Astrocyte (in vitro differentiated cells and primary cell): Measurements from ENCODE around the gene ESRRB. TPM values are rescaled to one million over a fixed set of nuclear protein-coding genes. Genes with fewer than 3 reads are reported as not detected.

Experiments
- DNase-seq: peaks from one replicate; pipeline ENCODE4 v3.0.0-alpha.2; 2010; ENCODE audit warnings: low read depth
- FAIRE-seq: peaks from 2 replicates; lab custom pipeline; 2011; peaks lifted over from hg19 to GRCh38; lab: Jason Lieb, UNC
- H2AFZ ChIP-seq: 2 replicates; pipeline ENCODE4 v1.6.0; 2012; ENCODE audit warnings: low read depth, low read length, inconsistent platforms
- H3K27ac ChIP-seq: 2 replicates; pipeline ENCODE4 v1.5.1; 2011; ENCODE audit warnings: low read depth, low read length, inconsistent platforms
- H3K27me3 ChIP-seq: 2 replicates; pipeline ENCODE4 v1.6.0; 2011; ENCODE audit warnings: low read length, inconsistent platforms; ENCODE audit not compliant: insufficient read depth
- H3K36me3 ChIP-seq: 2 replicates; pipeline ENCODE4 v1.5.1; 2011; ENCODE audit warnings: low read length, inconsistent platforms; ENCODE audit not compliant: insufficient read depth
- H3K4me1 ChIP-seq: 2 replicates; pipeline ENCODE4 v1.5.1; 2011; ENCODE audit warnings: low read length, inconsistent platforms; ENCODE audit not compliant: insufficient read depth
- H3K4me2 ChIP-seq: 2 replicates; pipeline ENCODE4 v1.6.0; 2012; ENCODE audit warnings: low read length, inconsistent platforms
- H3K4me3 ChIP-seq: 2 replicates; pipeline ENCODE4 v1.5.1; 2011; ENCODE audit warnings: low read depth, mild to moderate bottlenecking, low read length, inconsistent platforms; ENCODE audit not compliant: insufficient read depth
- H3K79me2 ChIP-seq: 2 replicates; pipeline ENCODE4 v1.6.0; 2012; ENCODE audit warnings: mild to moderate bottlenecking, low read length, inconsistent platforms; ENCODE audit not compliant: insufficient read depth
- H3K9ac ChIP-seq: 2 replicates; pipeline ENCODE4 v1.6.0; 2012; ENCODE audit warnings: mild to moderate bottlenecking, low read length, inconsistent platforms
- H3K9me3 ChIP-seq: 2 replicates; pipeline ENCODE4 v1.5.1; 2012; ENCODE audit warnings: low read depth, mild to moderate bottlenecking, low read length, inconsistent platforms; ENCODE audit not compliant: insufficient read depth
- H4K20me1 ChIP-seq: 2 replicates; pipeline ENCODE4 v1.6.0; 2012; ENCODE audit warnings: low read length, inconsistent platforms; ENCODE audit not compliant: insufficient read depth
- H3K27ac Mint-ChIP-seq: one replicate; pipeline ENCODE4 v1.8.0; 2021; ENCODE audit warnings: mild to moderate bottlenecking, mixed read lengths; ENCODE audit not compliant: unreplicated experiment
- H3K27me3 Mint-ChIP-seq: one replicate; pipeline ENCODE4 v1.8.0; 2021; ENCODE audit warnings: low read depth, mixed read lengths; ENCODE audit not compliant: unreplicated experiment
- H3K36me3 Mint-ChIP-seq: one replicate; pipeline ENCODE4 v1.8.0; 2021; ENCODE audit warnings: low read depth, mixed read lengths; ENCODE audit not compliant: unreplicated experiment
- H3K4me1 Mint-ChIP-seq: one replicate; pipeline ENCODE4 v1.8.0; 2021; ENCODE audit warnings: low read depth, mixed read lengths; ENCODE audit not compliant: unreplicated experiment
- H3K4me3 Mint-ChIP-seq: one replicate; pipeline ENCODE4 v1.8.0; 2021; ENCODE audit warnings: mild to moderate bottlenecking, moderate library complexity, mixed read lengths; ENCODE audit not compliant: unreplicated experiment
- H3K9me3 Mint-ChIP-seq: one replicate; pipeline ENCODE4 v1.8.0; 2021; ENCODE audit warnings: mild to moderate bottlenecking, mixed read lengths; ENCODE audit not compliant: unreplicated experiment
- EZH2 ChIP-seq: IDR thresholded peaks from 2 replicates; pipeline ENCODE4 v1.6.1; 2012; ENCODE audit warnings: mild to moderate bottlenecking, low read length, inconsistent platforms; ENCODE audit not compliant: insufficient read depth
- total RNA-seq: library from RNA; stranded (reverse); gene quantifications from 2 replicates; pipeline ENCODE4 v1.2.1, GENCODE V29; 2021
- TF ChIP-seq, protein P1 (sequence below): IDR thresholded peaks from 2 replicates; pipeline ENCODE4 v1.5.1; 2011; ENCODE audit warnings: low read depth, mild to moderate bottlenecking, inconsistent platforms, low read length, moderate library complexity; ENCODE audit not compliant: insufficient read depth

Gene ESRRB
- total RNA-seq, 1 donor from 2014 or later = not detected

GRCh38 chr14:76430475-76430980, 54.6 kb downstream of the ESRRB start:
- no peaks in the 10 kb centered on the region for H4K20me1 ChIP-seq
- Mint-ChIP-seq H3K4me1 (peaks cover 5% of the 10 kb centered on the region), H3K9me3 (no peaks in the 10 kb centered on the region), H3K27me3 (peaks cover 43% of the 10 kb centered on the region), H3K4me3 (no peak overlapping the region), H3K36me3 (no peaks in the 10 kb centered on the region), H3K27ac (no peak overlapping the region)
- no peak overlapping the region for H3K4me3 ChIP-seq
- no peak overlapping the region for H3K4me2 ChIP-seq
- no peaks in the 10 kb centered on the region for H3K36me3 ChIP-seq
- no peak overlapping the region for H3K9ac ChIP-seq
- FAIRE-seq (no peak), DNase-seq (no peak)
- peaks cover 2% of the 10 kb centered on the region for H3K27me3 ChIP-seq
- H3K4me1 ChIP-seq = no peaks in the 10 kb centered on the region
- H3K27ac ChIP-seq = no peak overlapping the region
- TF ChIP-seq, protein P1, sequence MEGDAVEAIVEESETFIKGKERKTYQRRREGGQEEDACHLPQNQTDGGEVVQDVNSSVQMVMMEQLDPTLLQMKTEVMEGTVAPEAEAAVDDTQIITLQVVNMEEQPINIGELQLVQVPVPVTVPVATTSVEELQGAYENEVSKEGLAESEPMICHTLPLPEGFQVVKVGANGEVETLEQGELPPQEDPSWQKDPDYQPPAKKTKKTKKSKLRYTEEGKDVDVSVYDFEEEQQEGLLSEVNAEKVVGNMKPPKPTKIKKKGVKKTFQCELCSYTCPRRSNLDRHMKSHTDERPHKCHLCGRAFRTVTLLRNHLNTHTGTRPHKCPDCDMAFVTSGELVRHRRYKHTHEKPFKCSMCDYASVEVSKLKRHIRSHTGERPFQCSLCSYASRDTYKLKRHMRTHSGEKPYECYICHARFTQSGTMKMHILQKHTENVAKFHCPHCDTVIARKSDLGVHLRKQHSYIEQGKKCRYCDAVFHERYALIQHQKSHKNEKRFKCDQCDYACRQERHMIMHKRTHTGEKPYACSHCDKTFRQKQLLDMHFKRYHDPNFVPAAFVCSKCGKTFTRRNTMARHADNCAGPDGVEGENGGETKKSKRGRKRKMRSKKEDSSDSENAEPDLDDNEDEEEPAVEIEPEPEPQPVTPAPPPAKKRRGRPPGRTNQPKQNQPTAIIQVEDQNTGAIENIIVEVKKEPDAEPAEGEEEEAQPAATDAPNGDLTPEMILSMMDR = no peak
- TF ChIP-seq EZH2 = no peak
- no peak overlapping the region for H2AFZ ChIP-seq
- H3K9me3 ChIP-seq = no peaks in the 10 kb centered on the region
- H3K79me2 ChIP-seq = no peaks in the 10 kb centered on the region

GRCh38 chr14:76431538-76431937, 55.6 kb downstream of the ESRRB start:
- H3K27me3 Mint-ChIP-seq = peaks cover 47% of the 10 kb centered on the region
- no peak overlapping the region for H2AFZ ChIP-seq
- no peak for TF ChIP-seq EZH2
- TF ChIP-seq, protein P1 = no peak
- H3K4me3 ChIP-seq = no peak overlapping the region
- H3K27me3 ChIP-seq = peaks cover 2% of the 10 kb centered on the region
- no peaks in the 10 kb centered on the region for H3K79me2 ChIP-seq
- no peaks in the 10 kb centered on the region for H3K9me3 Mint-ChIP-seq
- H3K4me1 Mint-ChIP-seq = peaks cover 5% of the 10 kb centered on the region
- no peak overlapping the region for H3K4me3 Mint-ChIP-seq
- no peaks in the 10 kb centered on the region for H4K20me1 ChIP-seq
- FAIRE-seq (no peak), DNase-seq (no peak)
- no peak overlapping the region for H3K9ac ChIP-seq
- H3K4me1 ChIP-seq = no peaks in the 10 kb centered on the region
- no peaks in the 10 kb centered on the region for H3K36me3 ChIP-seq
- H3K27ac Mint-ChIP-seq = no peak overlapping the region
- no peaks in the 10 kb centered on the region for H3K36me3 Mint-ChIP-seq
- no peaks in the 10 kb centered on the region for H3K9me3 ChIP-seq
- H3K4me2 ChIP-seq = no peak overlapping the region
- no peak overlapping the region for H3K27ac ChIP-seq

DNA sequence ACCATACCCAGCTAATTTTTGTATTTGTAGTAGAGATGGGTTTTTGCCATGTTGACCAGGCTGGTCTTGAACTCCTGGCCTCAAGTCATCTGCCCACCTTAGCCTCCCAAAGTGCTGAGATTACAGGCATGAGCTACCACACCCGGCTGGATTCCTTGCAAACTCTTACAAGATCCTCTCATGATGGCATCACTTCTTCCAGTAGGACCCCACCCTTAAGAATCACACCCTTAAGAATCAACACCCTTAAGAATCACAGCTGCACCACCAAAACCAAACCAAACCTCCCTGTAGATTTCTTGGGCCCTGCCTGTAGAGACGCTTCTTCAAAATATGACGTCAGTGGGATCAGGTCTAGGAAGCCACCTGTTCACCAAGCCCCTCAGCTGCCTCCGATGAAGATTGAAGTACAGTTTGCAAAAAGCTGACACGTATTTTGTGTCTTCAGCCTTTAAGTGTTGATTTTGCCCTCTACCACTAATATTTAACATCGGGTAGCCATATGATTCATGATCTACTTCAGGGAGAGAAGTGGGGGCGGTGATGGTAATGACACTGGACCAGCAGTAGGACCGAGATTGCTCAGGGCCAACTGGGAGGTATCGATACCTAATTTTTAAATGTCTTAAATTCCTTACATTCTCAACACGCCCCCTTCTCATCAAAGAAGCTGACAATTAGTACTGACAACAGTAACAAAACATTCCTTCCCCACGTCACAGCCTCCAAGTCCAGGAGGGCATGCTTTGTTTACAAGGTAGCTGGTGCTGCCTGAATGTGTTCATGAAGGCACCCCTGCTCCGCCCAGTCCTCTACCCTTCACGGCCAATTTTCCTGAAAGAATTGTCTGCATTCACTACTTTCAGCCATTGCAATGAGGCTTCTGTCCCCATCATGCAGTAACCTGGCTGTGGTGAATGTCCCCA, 57.2 kb downstream of the ESRRB start:
- TF ChIP-seq, protein P1 = no peak
- Histone ChIP-seq H3K9me3 (no peaks in the 10 kb centered on the region), H3K4me2 (no peak overlapping the region), H3K4me1 (no peaks in the 10 kb centered on the region), H3K27ac (no peak overlapping the region), H3K36me3 (no peaks in the 10 kb centered on the region), H3K27me3 (no peaks in the 10 kb centered on the region), H3K4me3 (no peak overlapping the region), H3K9ac (no peak overlapping the region), H3K79me2 (no peaks in the 10 kb centered on the region), H4K20me1 (no peaks in the 10 kb centered on the region), H2AFZ (no peak overlapping the region)
- no peak overlapping the region for H3K4me3 Mint-ChIP-seq
- no peaks in the 10 kb centered on the region for H3K36me3 Mint-ChIP-seq
- FAIRE-seq (no peak), DNase-seq (no peak)
- H3K27ac Mint-ChIP-seq = no peak overlapping the region
- peaks cover 49% of the 10 kb centered on the region for H3K27me3 Mint-ChIP-seq
- no peaks in the 10 kb centered on the region for H3K9me3 Mint-ChIP-seq
- peaks cover 5% of the 10 kb centered on the region for H3K4me1 Mint-ChIP-seq
